Superior temporal gyrus (tissue), 1 donor: ENCODE results near the gene CEP44.
"Not testable (repeated sequence)": the region's sequence is repeated elsewhere in the genome, so short reads cannot be mapped to it uniquely, and the experiment has no call there.

ENCODE experiments used
- DNase-seq: peaks from one replicate; pipeline ENCODE4 v3.0.0-alpha.2; 2016; ENCODE audit errors: extremely low spot score

CEP44 gene

DNA sequence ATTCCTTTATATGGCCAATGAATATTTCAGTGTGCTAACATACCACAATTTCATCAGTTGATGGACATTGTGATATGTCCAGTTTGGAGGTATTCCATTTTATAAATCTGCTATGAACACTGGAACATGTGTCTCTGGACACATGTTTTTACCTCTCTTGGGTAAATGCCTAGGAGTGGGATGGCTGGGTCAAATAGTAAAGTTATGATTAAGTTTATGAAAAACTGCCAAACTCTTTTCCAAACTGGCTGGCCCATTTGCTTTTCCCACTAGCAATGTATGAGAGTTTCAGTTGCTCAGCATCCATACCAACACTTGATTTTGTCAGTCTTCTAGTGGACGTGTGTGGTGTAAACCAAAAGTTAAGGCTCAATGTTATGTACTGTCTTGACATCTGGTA, 40.5 kb downstream of the CEP44 start:
- DNase-seq, result no peak

DNA sequence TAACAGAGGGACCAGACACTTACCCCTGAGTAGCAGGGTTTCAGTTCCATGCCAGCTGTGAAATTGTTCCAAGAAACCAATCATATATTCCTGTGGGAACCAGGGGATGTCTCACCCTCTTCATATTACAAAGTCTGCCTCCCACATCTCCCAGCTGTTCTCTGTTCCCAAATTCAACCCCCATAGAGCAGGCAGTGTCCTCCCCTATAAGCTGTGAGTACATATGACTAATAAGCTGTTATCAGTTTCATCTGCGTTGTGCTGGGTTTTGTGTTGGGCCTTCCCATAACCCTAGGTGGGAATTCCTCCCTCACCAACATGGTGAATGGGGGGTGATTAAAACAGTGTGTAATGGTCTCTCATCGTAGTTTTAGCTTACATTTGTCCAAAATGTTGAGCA, 41.0 kb downstream of the CEP44 start:
- no peak for DNase-seq

DNA sequence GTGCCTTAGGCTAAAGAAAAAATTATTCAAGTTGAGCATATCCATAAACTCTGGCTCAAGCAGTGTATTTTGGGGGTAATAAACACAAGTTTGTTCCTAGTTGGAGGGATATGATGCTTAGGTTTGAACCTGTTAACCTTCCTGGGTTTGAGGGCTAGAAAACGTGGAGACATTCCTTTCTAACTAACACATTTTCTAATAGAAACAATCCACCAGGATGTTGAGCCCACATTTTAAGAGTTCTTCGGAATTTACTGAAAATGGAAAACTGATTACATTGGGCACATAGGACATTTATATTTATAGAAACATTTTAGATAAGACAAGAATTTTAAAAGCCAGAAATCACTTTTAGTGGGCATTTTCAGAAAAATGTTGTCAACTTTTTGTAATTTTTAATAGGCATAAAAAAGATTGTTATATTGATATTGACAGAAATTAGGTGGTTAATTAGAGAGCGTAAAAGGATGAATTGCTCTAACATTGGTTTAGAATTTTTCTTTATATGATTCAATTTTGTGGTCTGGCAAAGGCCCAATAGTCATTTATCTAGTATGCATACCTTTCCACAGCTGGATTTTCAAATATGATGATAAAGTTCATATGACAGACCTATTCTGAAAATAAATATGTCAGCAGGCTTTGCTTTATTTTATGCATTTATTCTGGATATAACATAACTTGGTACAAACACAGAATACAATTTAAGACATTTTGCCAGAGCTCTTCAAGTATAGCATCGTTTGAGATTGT, 49.2 kb downstream of the CEP44 start:
- no peak for DNase-seq

DNA sequence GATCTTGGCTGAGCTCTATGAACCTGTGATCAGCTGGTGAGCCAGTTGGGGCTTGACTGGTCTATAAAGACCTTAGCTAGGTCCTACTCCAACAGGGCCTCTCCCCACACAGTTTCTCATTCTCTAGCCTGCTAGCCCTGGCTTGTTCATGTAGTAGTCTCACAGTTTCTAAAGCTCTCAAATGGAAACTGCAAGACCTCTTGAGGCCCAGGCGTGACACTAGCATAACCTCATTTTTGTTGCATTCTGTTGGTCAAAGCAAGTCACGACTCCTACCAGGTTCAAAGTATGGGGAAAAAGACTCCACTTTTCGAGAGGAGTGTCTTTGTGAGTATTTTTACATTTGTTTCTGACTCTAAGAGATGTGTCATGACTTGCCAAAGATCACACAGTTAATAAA, 50.9 kb downstream of the CEP44 start:
- no peak for DNase-seq

DNA sequence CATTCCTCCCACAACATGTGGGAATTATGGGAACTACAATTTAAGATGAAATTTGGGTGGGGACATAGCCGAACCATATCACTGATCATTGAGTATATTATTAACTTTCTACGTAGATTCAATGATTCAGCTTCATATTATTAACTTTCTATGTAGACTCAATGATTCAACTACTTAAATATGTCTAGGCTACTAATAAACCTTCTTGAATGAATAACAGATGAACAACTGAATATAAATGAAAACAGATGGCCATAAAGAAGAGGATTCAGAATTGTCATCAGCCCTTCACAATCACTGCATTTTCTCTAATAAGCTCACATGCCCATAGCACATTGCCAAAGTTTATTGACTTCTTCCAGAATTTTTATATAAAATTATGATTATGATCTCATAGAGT, 57.0 kb downstream of the CEP44 start:
- DNase-seq, result no peak

DNA sequence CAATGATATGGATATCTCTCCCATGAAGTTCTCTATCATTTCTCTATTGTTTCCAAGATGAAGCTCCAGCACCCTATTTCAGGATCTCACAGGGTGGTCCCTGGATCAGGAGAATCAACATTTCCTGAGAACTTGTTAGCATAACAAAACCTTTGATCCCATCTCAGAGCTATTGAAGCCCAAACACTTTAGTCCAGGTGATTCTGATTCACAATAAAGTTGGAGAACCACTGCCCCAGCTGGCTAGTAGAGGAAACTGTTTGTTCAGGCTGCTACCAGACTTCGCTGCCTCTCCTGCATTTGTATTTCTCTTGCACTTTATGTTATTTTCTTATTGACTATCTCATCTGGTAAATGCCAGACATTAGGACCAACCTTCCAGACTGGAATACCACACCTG, 65.4 kb downstream of the CEP44 start:
- DNase-seq, result no peak

DNA sequence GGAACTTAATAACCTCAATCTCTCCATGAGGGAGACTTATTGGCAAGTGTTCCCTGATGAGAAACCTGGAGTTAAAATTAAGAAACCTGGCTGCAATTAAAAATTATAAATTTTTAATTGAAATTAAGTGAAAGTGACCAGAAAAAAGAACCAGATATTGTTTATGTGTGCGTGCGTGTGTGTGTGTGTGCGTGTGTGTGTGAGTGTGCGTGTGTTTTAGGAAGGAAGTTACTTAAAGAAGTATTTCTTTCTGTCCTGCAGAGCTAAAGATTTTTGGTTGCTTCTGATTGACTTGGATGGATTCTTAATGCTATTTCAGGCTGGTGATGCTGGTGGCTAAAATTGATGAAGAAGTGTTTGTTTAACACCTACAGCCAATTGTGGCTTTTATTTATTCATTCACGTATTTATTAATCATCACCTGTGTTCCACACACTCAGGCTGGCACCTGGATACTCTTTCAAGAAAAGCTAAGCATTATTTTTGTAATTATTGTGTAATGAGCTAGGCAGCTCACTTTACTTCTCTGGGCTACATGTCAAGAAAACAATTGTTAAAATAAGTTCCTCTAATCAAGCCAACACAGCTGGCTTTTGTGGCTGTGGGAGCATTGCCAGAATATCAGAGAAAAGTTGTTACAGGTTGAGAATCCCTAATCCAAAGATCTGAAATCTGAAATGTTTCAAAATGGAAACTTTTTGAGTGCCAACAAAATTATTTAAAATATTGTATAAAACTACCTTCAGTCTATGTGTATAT, 68.5 kb downstream of the CEP44 start:
- DNase-seq, result no peak

- no peak for DNase-seq
Observed at GRCh38 chr4:174357321-174357720, 73.6 kb downstream of the CEP44 start.

GRCh38 chr4:174358410-174358809, 74.7 kb downstream of the CEP44 start:
- no peak for DNase-seq

DNA sequence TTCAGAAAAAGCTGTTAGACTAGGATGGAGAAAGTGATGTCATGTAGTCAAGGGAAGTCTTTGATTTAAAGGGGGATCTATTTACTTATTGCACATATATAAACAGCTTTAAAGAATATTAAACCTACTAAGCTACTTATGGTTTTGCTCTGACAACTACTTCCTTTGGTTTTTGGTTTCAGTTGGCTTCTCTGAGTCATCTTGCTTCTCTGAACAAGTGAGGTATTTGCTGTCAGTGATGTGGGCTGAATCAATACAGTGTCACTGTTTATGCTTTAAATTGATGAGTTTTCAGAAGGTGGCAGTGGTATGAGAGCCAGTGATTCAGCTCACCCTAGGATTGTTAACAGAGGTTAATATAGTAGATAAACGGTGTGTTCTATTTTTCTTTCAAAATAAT, 75.1 kb downstream of the CEP44 start:
- no peak for DNase-seq

- DNase-seq, result no peak
Observed at GRCh38 chr4:174362340-174362739, 78.6 kb downstream of the CEP44 start.

- not testable (repeated sequence) for DNase-seq
Observed at GRCh38 chr4:174363782-174364181, 80.1 kb downstream of the CEP44 start.

DNA sequence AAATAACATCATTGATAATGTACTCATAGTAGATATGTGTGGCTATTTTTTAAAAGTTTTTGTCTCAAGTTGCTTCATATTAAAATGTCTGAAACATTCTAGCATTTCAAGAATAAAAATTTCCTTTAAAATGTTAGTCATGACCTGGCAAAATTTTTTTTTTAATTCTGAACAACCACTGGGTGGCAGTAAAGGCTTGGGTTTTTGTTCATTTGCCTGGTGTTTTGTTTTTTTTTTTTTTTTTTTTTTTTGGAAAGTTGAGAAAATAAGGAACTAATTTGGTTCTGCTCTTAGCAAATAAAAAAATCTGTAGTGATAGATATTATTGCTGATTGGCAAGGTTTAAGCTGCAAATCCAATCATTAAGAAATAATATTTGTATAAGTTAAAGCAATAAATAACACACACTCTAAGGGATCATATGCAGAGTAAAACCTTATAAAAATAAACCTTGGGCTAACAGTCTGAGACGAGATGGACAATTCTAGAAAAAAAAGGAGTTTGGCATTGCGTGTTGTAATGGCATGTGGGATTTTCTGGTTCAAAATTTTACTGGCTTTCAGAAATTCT, 81.4 kb downstream of the CEP44 start:
- DNase-seq, result peak; percentile 78

DNA sequence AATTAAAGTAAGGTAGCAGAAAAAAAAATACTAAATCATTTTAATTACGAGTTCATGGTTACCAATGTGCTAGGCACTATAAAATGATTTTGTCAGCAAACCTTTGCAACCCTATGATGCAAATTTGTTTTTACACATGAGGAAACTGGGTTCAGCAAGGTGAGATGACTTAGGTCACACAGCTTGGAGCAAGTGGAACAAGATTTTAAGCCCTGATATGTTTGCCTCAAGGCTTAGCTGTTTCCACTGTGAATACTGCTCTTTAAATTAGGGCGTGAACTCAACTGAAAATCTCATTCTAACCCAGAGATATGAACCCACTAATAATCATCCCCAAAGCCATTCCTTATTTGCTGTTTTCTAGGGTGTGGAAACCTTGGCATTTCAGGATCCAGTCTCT, 86.3 kb downstream of the CEP44 start:
- DNase-seq, result no peak

DNA sequence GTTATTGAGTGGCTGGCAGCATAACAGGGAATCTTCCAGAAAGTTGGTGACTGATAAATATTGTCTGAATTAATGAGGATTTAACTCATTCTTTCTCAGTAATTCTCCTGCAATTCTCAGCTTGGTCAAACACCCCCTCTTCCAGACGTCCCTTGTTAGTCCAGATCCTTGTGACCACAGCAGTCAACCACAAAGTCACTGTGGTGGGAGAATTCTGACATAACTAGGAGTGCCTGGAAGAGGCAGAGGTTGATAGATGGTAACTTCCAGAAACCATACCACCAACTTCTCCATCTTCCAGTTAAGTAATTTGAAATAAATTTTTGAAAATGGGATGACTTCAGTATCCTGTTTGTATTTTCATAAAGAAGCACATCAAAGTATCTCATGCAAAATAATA, 90.1 kb downstream of the CEP44 start:
- no peak for DNase-seq

DNA sequence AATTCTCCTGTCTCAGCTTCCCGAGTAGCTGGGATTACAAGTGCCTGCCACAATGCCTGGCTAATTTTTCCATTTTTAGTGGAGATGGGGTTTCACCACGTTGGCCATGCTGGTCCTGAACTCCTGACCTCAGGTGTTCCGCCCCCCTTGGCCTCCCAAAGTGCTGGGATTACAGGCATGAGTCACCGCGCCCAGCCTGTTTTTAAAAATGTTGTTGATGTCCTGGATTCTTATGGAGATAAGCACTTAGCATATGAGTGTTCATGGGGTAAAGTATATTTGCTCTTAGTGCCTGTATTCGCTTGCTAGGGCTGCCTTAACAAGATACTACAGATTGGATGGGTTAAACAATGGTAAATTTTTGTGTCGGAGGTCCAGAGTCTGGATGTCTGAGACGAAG, 91.7 kb downstream of the CEP44 start:
- no peak for DNase-seq

- no peak for DNase-seq
Observed at GRCh38 chr4:174377613-174378012, 93.9 kb downstream of the CEP44 start.

GRCh38 chr4:174378951-174379350, 95.2 kb downstream of the CEP44 start:
- DNase-seq, result no peak

DNA sequence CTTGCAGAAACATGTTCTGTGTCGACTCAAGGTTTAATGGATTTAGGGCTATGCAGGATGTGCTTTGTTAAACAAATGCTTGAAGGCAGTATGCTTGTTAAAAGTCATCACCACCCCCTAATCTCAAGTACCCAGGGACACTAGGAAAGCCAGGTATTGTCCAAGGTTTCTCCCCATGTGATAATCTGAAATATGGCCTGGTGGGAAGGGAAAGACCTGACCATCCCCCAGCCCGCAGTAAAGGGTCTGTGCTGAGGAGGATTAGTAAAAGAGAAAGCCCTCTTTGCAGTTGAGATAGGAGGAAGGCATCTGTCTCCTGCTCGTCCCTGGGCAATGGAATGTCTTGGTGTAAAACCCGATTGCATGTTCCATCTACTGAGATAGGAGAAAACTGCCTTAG, 96.5 kb downstream of the CEP44 start:
- DNase-seq, result not testable (repeated sequence)

DNA sequence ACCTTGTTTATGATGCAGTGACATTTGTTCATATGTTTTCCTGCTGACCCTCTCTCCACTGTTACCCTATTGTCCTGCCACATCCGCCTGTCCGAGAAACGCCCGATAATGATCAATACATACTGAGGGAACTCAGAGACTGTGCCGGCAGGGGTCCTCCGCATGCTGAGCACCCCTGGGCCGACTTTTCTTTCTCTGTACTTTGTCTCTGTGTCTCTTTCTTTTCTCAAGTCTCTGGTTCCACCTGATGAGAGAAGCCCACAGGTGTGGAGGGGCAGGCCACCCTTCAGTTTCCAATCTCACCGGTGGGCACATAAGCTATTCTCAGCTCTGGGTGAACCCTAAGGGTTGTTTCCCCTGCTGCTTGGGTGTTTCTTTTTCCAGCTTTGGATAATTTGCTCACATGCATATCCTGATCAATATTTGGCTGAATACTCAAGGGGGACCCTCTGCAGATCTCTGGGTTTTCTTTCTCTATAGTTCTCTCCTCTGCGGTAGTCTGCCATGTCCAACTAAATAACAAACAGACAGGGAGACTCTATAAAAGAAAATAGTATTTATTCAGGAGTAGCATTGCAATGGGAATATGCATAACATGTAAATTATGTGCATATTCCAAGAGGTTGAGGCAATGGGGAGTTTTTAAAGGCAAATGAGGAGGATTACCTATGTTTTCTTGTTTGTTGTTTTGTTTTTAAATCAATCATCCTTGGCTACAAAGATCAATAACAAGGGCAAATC, 97.2 kb downstream of the CEP44 start:
- no peak for DNase-seq

- DNase-seq, result no peak
Observed at GRCh38 chr4:174381440-174381800, 97.7 kb downstream of the CEP44 start.
